Mesenchymal stem cell (in vitro differentiated cells and primary cell): Measurements from ENCODE around the gene SP2.
"Not testable (repeated sequence)": the region's sequence is repeated elsewhere in the genome, so short reads cannot be mapped to it uniquely, and the experiment has no call there.

Experiments used
- DNase-seq: peaks from one replicate; pipeline ENCODE4 v3.0.0-alpha.2; 2013
- H2AFZ ChIP-seq: one replicate; pipeline ENCODE4 v1.6.1; 2013; ENCODE audit warnings: low read depth, mild to moderate bottlenecking, control low read depth, inconsistent platforms, low read length, moderate library complexity
- H2AK5ac ChIP-seq: 2 replicates; pipeline ENCODE4 v1.6.1; 2013; ENCODE audit warnings: low read length, moderate library complexity, mild to moderate bottlenecking, inconsistent platforms; ENCODE audit not compliant: severe bottlenecking
- H2BK120ac ChIP-seq: one replicate; pipeline ENCODE4 v1.6.1; 2013; ENCODE audit warnings: low read depth, mild to moderate bottlenecking, inconsistent platforms, low read length, moderate library complexity
- H2BK12ac ChIP-seq, 2 experiments: one replicate each; pipeline ENCODE4 v1.6.1; 2013; ENCODE audit warnings: inconsistent platforms in 2 of 2, low read length in 2 of 2, mild to moderate bottlenecking in 2 of 2, moderate library complexity in 2 of 2, control low read depth in 1 of 2
- H2BK15ac ChIP-seq: one replicate; pipeline ENCODE4 v1.6.1; 2013; ENCODE audit warnings: mild to moderate bottlenecking, low read depth, inconsistent platforms; ENCODE audit not compliant: poor library complexity, severe bottlenecking
- H2BK5ac ChIP-seq: 2 replicates; pipeline ENCODE4 v1.6.1; 2013; ENCODE audit warnings: low read depth, mild to moderate bottlenecking, low read length, control low read depth, inconsistent platforms; ENCODE audit not compliant: poor library complexity, severe bottlenecking
- H3K14ac ChIP-seq, 2 experiments: one replicate each; pipeline ENCODE4 v1.6.1; 2013; ENCODE audit warnings: inconsistent platforms in 2 of 2, low read length in 2 of 2, control low read depth in 1 of 2, mild to moderate bottlenecking in 1 of 2, moderate library complexity in 1 of 2
- H3K18ac ChIP-seq, 2 experiments: one replicate each; pipeline ENCODE4 v1.6.1; 2013; ENCODE audit warnings: inconsistent platforms in 2 of 2, low read length in 2 of 2, control low read depth in 1 of 2, low read depth in 1 of 2, mild to moderate bottlenecking in 1 of 2
- H3K23ac ChIP-seq, 2 experiments: one replicate each; pipeline ENCODE4 v1.6.1; 2013; ENCODE audit warnings: inconsistent platforms in 2 of 2, low read length in 2 of 2, mild to moderate bottlenecking in 2 of 2, moderate library complexity in 2 of 2, control low read depth in 1 of 2
- H3K27ac ChIP-seq: 2 replicates; pipeline ENCODE4 v1.5.1; 2013; ENCODE audit warnings: mild to moderate bottlenecking, moderate library complexity, low read length, control low read depth, inconsistent platforms; ENCODE audit not compliant: poor library complexity, severe bottlenecking
- H3K27me3 ChIP-seq, 2 experiments: 2 replicates each; pipeline versions ENCODE4 v1.6.1 to v1.7.0; 2013; ENCODE audit warnings: low read length in 2 of 2, mild to moderate bottlenecking in 2 of 2, moderate library complexity in 2 of 2, control low read depth in 1 of 2, inconsistent platforms in 1 of 2; ENCODE audit not compliant: control insufficient read depth in 1 of 2, insufficient read depth in 1 of 2
- H3K36me3 ChIP-seq, 2 experiments: 2 replicates each; pipeline versions ENCODE4 v1.6.1 to v1.7.0; 2013; ENCODE audit warnings: low read length in 2 of 2, control low read depth in 1 of 2, inconsistent platforms in 1 of 2, low read depth in 1 of 2, mild to moderate bottlenecking in 1 of 2; ENCODE audit not compliant: insufficient read depth in 2 of 2, control insufficient read depth in 1 of 2
- H3K4ac ChIP-seq, 2 experiments: one replicate each; pipeline ENCODE4 v1.6.1; 2013; ENCODE audit warnings: inconsistent platforms in 2 of 2, low read length in 2 of 2, mild to moderate bottlenecking in 2 of 2, moderate library complexity in 2 of 2, control low read depth in 1 of 2, low read depth in 1 of 2
- H3K4me1 ChIP-seq: 2 replicates; pipeline ENCODE4 v1.6.1; 2013; ENCODE audit warnings: low read depth, low read length, control low read depth; ENCODE audit not compliant: control insufficient read depth, insufficient read depth
- H3K4me2 ChIP-seq: 2 replicates; pipeline ENCODE4 v1.6.1; 2013; ENCODE audit warnings: low read length, mild to moderate bottlenecking, inconsistent platforms; ENCODE audit not compliant: poor library complexity, severe bottlenecking
- H3K4me3 ChIP-seq, 2 experiments: 2 replicates each; pipeline versions ENCODE4 v1.5.1 to v1.7.0; 2013; ENCODE audit warnings: low read length in 2 of 2, mild to moderate bottlenecking in 2 of 2, control low read depth in 1 of 2, low read depth in 1 of 2; ENCODE audit not compliant: insufficient read depth in 1 of 2
- H3K79me1 ChIP-seq: replicated peaks from 2 replicates; pipeline ENCODE4 v1.6.1; 2013; ENCODE audit warnings: mild to moderate bottlenecking, control low read depth, low read length, inconsistent platforms; ENCODE audit not compliant: poor library complexity, severe bottlenecking
- H3K9ac ChIP-seq: 2 replicates; pipeline ENCODE4 v1.7.0; 2013; ENCODE audit warnings: mild to moderate bottlenecking, low read length, moderate library complexity
- H3K9me3 ChIP-seq: 2 replicates; pipeline ENCODE4 v1.7.0; 2013; ENCODE audit warnings: mild to moderate bottlenecking, low read length; ENCODE audit not compliant: control insufficient read depth
- H4K8ac ChIP-seq: one replicate; pipeline ENCODE4 v1.6.1; 2013; ENCODE audit warnings: inconsistent platforms, mild to moderate bottlenecking, low read length, moderate library complexity
- H4K91ac ChIP-seq: one replicate; pipeline ENCODE4 v1.6.1; 2013; ENCODE audit warnings: mild to moderate bottlenecking, low read length, inconsistent platforms
- WGBS: methylation state at CpG from one replicate; pipeline ENCODE4 v1.1.7; 2013; ENCODE audit warnings: mixed read lengths; 5-methylcytosine and 5-hydroxymethylcytosine counted together

SP2 gene

DNA sequence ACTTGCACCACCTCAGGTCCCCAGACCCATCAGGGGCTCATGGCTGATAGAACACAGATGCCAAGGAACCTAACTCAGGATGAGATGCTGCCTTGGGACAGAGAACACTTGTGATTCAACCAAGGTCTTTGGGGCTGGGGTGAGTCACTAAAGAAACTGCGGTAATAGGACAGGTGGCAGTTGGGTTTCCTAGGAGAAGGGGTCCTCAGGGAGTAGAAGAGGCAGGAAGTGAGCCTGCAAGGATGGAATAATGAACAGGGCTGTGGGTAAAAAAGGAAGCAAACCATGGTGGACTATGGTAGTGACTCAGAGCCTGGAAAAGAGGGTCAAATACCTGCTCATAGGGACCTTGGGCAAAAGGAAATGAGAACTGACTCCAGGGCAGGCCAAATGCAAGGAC lies 38.8 kb downstream of the SP2 start:
- Histone ChIP-seq H3K14ac (no peak overlapping the region), H3K27me3 (no peaks in the 10 kb centered on the region), H3K27ac (no peak overlapping the region), H4K8ac (no peak overlapping the region), H3K9ac (no peak overlapping the region), H3K23ac (no peak overlapping the region), H3K4me3 (no peak overlapping the region), H3K79me1 (no peaks in the 10 kb centered on the region), H3K4ac (no peak overlapping the region), H3K4me2 (no peak overlapping the region), H2AFZ (no peak overlapping the region), H3K18ac (no peak overlapping the region), H2AK5ac (no peak overlapping the region), H3K4me1 (peaks cover 5% of the 10 kb centered on the region), H4K91ac (no peak overlapping the region), H3K9me3 (no peaks in the 10 kb centered on the region), H2BK15ac (no peak overlapping the region), H3K36me3 (peaks cover 0 to 7% of the 10 kb centered on the region in 2 experiments), H2BK12ac (no peak overlapping the region), H2BK120ac (no peak overlapping the region), H2BK5ac (no peak overlapping the region)
- peak; percentile 12 for DNase-seq
- WGBS = 27% methylated on average over 1 of the region's 1 CpG

DNA sequence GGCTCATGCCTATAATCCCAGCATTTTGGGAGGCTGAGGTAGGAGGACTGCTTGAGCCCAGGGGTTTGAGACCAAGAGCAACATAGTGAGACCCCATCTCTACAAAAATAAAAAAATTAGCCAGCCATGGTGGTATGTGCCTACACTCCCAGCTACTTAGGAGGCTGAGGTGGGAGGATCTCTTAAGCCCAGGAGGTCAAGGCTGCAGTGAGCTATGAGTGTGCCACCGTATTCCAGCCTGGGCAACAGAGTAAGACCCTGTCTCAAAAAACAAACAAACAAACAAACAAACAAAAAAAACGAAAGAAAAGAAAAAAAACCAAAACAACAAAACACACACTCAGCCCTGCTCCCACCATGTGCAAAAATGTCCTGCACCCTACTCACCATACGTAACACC lies 39.4 kb downstream of the SP2 start:
- 81% methylated on average over 2 of the region's 3 CpGs for WGBS
- not testable (repeated sequence) for H3K27ac ChIP-seq, DNase-seq, H2BK15ac ChIP-seq, H3K4me3 ChIP-seq, H3K18ac ChIP-seq, H4K8ac ChIP-seq, H3K9ac ChIP-seq, H3K36me3 ChIP-seq, H4K91ac ChIP-seq, H3K4me2 ChIP-seq, H3K9me3 ChIP-seq, H2BK120ac ChIP-seq, H2BK12ac ChIP-seq, H2AFZ ChIP-seq, H3K4me1 ChIP-seq, H2AK5ac ChIP-seq, H3K27me3 ChIP-seq, H3K14ac ChIP-seq, H3K23ac ChIP-seq, H3K4ac ChIP-seq, H2BK5ac ChIP-seq, H3K79me1 ChIP-seq

DNA sequence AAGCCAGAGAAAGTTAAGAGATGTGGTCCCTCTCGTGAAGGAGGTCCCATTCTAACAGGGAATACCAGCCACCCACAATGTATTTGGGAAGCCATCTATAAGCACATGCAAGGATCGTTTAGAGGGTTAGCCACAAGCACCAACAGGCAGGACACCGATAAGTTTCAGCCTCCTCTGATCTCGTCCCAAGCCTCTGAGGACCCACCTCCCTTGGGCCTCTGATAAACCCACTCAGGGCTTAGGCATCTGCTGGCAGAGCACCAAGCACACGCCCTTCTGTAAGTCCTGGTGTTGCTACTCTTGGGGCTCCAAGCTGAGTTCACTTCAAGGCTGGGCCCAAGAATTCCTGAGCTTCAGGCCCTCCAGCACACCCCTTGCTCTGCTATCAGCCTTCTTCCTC lies 39.9 kb downstream of the SP2 start:
- no peak overlapping the region for H2BK5ac ChIP-seq
- H2BK120ac ChIP-seq = no peak overlapping the region
- no peak overlapping the region for H2BK15ac ChIP-seq
- H3K36me3 ChIP-seq = peaks cover 0 to 3% of the 10 kb centered on the region in 2 experiments
- no peaks in the 10 kb centered on the region for H3K27me3 ChIP-seq
- no peaks in the 10 kb centered on the region for H3K9me3 ChIP-seq
- H3K9ac ChIP-seq = no peak overlapping the region
- no peak overlapping the region for H3K4me2 ChIP-seq
- no peak overlapping the region for H3K23ac ChIP-seq
- no peak overlapping the region for H3K14ac ChIP-seq
- H2AFZ ChIP-seq = peak overlapping the region; percentile 5
- DNase-seq = peak; percentile 43
- 63% methylated on average over 5 of the region's 5 CpGs for WGBS
- H3K18ac ChIP-seq = no peak overlapping the region
- H3K4me3 ChIP-seq = no peak overlapping the region
- H3K27ac ChIP-seq = no peak overlapping the region
- H3K4me1 ChIP-seq = peaks cover 5% of the 10 kb centered on the region
- H3K4ac ChIP-seq = no peak overlapping the region
- H4K91ac ChIP-seq = no peak overlapping the region
- no peaks in the 10 kb centered on the region for H3K79me1 ChIP-seq
- peak overlapping the region; percentile 29 for H4K8ac ChIP-seq
- H2BK12ac ChIP-seq = no peak overlapping the region
- H2AK5ac ChIP-seq = no peak overlapping the region

DNA sequence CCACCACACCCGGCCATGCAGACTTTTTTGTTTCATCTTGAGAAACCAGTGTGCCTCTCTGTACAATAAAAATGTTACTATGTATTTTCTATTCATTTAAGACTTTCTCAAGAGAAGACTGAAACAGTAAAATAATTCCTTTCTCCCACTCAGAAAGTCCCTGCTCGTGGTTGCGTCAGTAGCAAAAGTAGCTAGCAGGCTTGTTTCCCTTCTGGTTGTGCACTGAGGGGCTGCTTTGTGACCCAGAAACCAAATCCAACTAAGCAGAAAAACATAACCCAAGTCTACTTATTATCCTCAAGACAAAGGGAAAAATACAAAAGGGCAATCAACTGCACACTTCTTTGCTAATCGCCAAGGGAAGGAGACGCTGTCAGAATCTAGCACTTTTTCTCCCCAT lies 41.9 kb downstream of the SP2 start:
- no peak overlapping the region for H4K91ac ChIP-seq
- H3K27me3 ChIP-seq = no peaks in the 10 kb centered on the region
- no peaks in the 10 kb centered on the region for H3K9me3 ChIP-seq
- H3K27ac ChIP-seq = no peak overlapping the region
- H3K9ac ChIP-seq = no peak overlapping the region
- H3K4ac ChIP-seq = no peak overlapping the region
- H2BK120ac ChIP-seq = no peak overlapping the region
- H3K14ac ChIP-seq = no peak overlapping the region
- H3K4me3 ChIP-seq = no peak overlapping the region
- H3K4me1 ChIP-seq = peaks cover 11% of the 10 kb centered on the region
- H2BK5ac ChIP-seq = no peak overlapping the region
- H3K36me3 ChIP-seq = no peaks in the 10 kb centered on the region
- H2AFZ ChIP-seq = no peak overlapping the region
- DNase-seq = no peak
- H2BK15ac ChIP-seq = no peak overlapping the region
- no peak overlapping the region for H3K18ac ChIP-seq
- no peak overlapping the region for H3K23ac ChIP-seq
- H3K79me1 ChIP-seq = no peaks in the 10 kb centered on the region
- H2AK5ac ChIP-seq = no peak overlapping the region
- H4K8ac ChIP-seq = no peak overlapping the region
- no peak overlapping the region for H3K4me2 ChIP-seq
- no peak overlapping the region for H2BK12ac ChIP-seq
- WGBS = 96% methylated on average over 4 of the region's 5 CpGs
